Ascending aorta (tissue), 2 donors: ENCODE results near the gene TTYH3. TPM values are rescaled to one million over a fixed set of nuclear protein-coding genes. Genes with fewer than 3 reads are reported as not detected.

Experiments used
- DNase-seq, 2 donors: peaks; one replicate each; pipeline ENCODE4 v3.0.0-alpha.2; 2019; ENCODE audit warnings: low spot score in 2 of 2
- H3K27ac ChIP-seq, 2 donors: fragments of 200-600 bp; sonication (generic); one replicate each; pipeline ENCODE4 v1.5.1; 2016 to 2017; ENCODE audit warnings: mild to moderate bottlenecking in 1 of 2
- H3K27me3 ChIP-seq: fragments of 200-600 bp; sonication (generic); one replicate; pipeline ENCODE4 v1.5.1; 2017
- H3K36me3 ChIP-seq, 2 donors: fragments of 200-600 bp; sonication (generic); one replicate each; pipeline ENCODE4 v1.5.1; 2016
- H3K4me1 ChIP-seq, 2 donors: fragments of 200-600 bp; sonication (generic); one replicate each; pipeline ENCODE4 v1.5.1; 2016 to 2017; ENCODE audit warnings: mild to moderate bottlenecking in 1 of 2
- H3K4me3 ChIP-seq, 2 donors: fragments of 200-600 bp; sonication (generic); one replicate each; pipeline ENCODE4 v1.5.1; 2016 to 2017; ENCODE audit warnings: mild to moderate bottlenecking in 1 of 2
- H3K9me3 ChIP-seq, 2 donors: fragments of 200-600 bp; sonication (generic); one replicate each; pipeline ENCODE4 v1.5.1; 2016
- CTCF ChIP-seq, 3 experiments: fragments of 200-600 bp in 2 of 3; fragments of 450-650 bp in 1 of 3; sonication (generic) in 2 of 3; IDR thresholded peaks; one replicate each; pipeline ENCODE4 v1.5.1; 2016 to 2019; ENCODE audit warnings: antibody characterized with exemption in 3 of 3, mild to moderate bottlenecking in 1 of 3, moderate library complexity in 1 of 3
- intact Hi-C: fragments of 100-400 bp; cut with DNase I; formaldehyde crosslinking; loops from one replicate; pipeline ENCODE4 v1.15.1; 2023
- total RNA-seq: library from RNA; depleted of rRNA; stranded (reverse); fragments of >200 nt; gene quantifications from one replicate; pipeline ENCODE4 v1.1.0, GENCODE V29; 2016

The TTYH3 gene
- total RNA-seq, 1 donor from 2014 or later, result 70.5 TPM

GRCh38 chr7:2659556-2660358 lies 28.0 kb downstream of the TTYH3 start:
- TF ChIP-seq CTCF (IDR thresholded peaks at IDR 0.05), result no peak
- intact Hi-C loops, result no loop called here
- peaks cover 14 to 58% of the 10 kb centered on the region in 2 donors for H3K36me3 ChIP-seq
- DNase-seq, result no peak
- H3K9me3 ChIP-seq, result no peaks in the 10 kb centered on the region
- H3K27me3 ChIP-seq, result no peaks in the 10 kb centered on the region
- H3K4me1 ChIP-seq, result no peaks in the 10 kb centered on the region
- no peak overlapping the region for H3K4me3 ChIP-seq
- H3K27ac ChIP-seq, result no peak overlapping the region

GRCh38 chr7:2660359-2661095 lies 28.7 kb downstream of the TTYH3 start:
- peaks cover 14 to 58% of the 10 kb centered on the region in 2 donors for H3K36me3 ChIP-seq
- no peaks in the 10 kb centered on the region for H3K27me3 ChIP-seq
- intact Hi-C loops, result no loop called here
- H3K27ac ChIP-seq, result no peak overlapping the region
- H3K9me3 ChIP-seq, result no peaks in the 10 kb centered on the region
- peak in 1 of 3 experiments; percentile 33 for TF ChIP-seq CTCF (IDR thresholded peaks at IDR 0.05)
- H3K4me3 ChIP-seq, result no peak overlapping the region
- DNase-seq, result no peak
- no peaks in the 10 kb centered on the region for H3K4me1 ChIP-seq

GRCh38 chr7:2661096-2661449 lies 29.3 kb downstream of the TTYH3 start:
- peaks cover 14 to 54% of the 10 kb centered on the region in 2 donors for H3K36me3 ChIP-seq
- H3K9me3 ChIP-seq, result no peaks in the 10 kb centered on the region
- intact Hi-C loops, result no loop called here
- H3K4me1 ChIP-seq, result no peaks in the 10 kb centered on the region
- H3K4me3 ChIP-seq, result no peak overlapping the region
- DNase-seq, result no peak
- H3K27me3 ChIP-seq, result no peaks in the 10 kb centered on the region
- no peak overlapping the region for H3K27ac ChIP-seq
- no peak for TF ChIP-seq CTCF (IDR thresholded peaks at IDR 0.05)

GRCh38 chr7:2661602-2662272 lies 30.0 kb downstream of the TTYH3 start:
- no peaks in the 10 kb centered on the region for H3K4me1 ChIP-seq
- intact Hi-C loops, result no loop called here
- TF ChIP-seq CTCF (IDR thresholded peaks at IDR 0.05), result no peak
- no peak overlapping the region for H3K4me3 ChIP-seq
- H3K27ac ChIP-seq, result no peak overlapping the region
- DNase-seq, result no peak
- H3K27me3 ChIP-seq, result no peaks in the 10 kb centered on the region
- peaks cover 9 to 47% of the 10 kb centered on the region in 2 donors for H3K36me3 ChIP-seq
- H3K9me3 ChIP-seq, result no peaks in the 10 kb centered on the region

- Histone ChIP-seq H3K36me3 (peaks cover 8 to 46% of the 10 kb centered on the region in 2 donors), H3K27ac (no peak overlapping the region), H3K9me3 (no peaks in the 10 kb centered on the region), H3K4me3 (no peak overlapping the region), H3K4me1 (no peaks in the 10 kb centered on the region), H3K27me3 (no peaks in the 10 kb centered on the region)
- DNase-seq, result no peak
- intact Hi-C loops, result no loop called here
- no peak for TF ChIP-seq CTCF (IDR thresholded peaks at IDR 0.05)
Observed at GRCh38 chr7:2662273-2663120, 30.7 kb downstream of the TTYH3 start.
